NCI-H69 (cell line): ENCODE measurements around the gene DDB1.

Experiments used
- DNase-seq: peaks from one replicate; lab custom pipeline; 2025; lab: John Stamatoyannopoulos, UW

Gene DDB1

DNA sequence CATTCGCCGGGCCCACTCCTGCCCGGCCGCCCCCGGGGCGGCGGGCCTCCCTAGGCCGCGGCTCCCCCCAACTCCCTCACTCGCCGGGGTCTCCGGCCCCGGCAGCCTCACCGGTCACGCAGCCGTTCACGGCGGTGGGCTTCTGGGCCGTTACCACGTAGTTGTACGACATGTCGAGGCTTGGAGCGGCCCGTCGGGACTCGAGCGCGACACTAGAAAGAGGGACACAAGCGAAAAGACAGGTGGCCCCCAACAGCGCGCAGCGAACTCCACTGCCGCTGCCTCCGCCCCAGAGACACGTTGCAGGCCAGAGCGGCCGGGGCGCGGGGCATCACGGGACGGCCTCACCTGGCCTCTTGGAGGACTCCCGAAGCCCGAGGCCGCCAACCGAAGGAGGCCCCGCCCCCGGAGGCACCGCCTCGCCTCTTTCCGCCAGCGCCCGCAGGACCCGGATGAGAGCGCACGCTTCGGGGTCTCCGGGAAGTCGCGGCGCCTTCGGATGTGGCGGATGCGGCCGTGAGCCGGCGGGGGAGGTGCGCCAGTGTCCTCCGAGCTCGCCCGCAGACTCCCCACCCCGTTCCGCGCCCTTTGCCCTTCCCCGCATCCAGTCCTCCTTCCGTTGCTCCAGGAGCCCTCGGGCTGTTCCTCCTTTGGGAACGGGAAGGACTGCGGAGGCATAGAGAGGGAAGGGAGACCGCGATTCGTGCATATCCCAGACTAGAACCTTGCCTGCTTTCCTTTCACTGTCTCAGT is at the start of gene DDB1, which contains the start of gene TKFC:
Gene DDB1 (minus strand): TSS at position 309 of the 753 bp plus-strand sequence. CDS start 137 bp downstream, at position 172.
Gene TKFC (plus strand): TSS at position 432 of the 753 bp plus-strand sequence. CDS start 1,501 bp downstream, outside the sequence.
- peak; percentile 99 for DNase-seq

DNA sequence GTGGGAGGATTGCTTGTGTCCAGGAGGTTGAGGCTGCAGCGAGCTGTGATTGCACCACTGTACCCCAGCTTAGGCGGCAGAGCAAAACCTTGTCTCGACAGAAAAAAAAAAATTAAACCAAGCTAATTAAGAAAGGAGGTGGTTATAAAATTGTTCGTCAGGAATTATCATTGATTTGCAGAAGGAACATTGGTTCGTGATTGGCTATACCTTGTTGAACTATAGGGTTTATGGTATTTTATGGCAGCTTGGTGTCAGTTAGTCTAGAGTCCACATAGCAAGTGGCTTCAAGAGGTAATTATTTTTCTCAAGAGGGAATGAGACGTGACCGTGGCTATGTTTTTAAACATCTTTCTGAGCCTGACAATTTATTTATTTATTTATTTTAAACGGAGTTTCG is 48.0 kb upstream of the DDB1 start:
- no peak for DNase-seq

DNA sequence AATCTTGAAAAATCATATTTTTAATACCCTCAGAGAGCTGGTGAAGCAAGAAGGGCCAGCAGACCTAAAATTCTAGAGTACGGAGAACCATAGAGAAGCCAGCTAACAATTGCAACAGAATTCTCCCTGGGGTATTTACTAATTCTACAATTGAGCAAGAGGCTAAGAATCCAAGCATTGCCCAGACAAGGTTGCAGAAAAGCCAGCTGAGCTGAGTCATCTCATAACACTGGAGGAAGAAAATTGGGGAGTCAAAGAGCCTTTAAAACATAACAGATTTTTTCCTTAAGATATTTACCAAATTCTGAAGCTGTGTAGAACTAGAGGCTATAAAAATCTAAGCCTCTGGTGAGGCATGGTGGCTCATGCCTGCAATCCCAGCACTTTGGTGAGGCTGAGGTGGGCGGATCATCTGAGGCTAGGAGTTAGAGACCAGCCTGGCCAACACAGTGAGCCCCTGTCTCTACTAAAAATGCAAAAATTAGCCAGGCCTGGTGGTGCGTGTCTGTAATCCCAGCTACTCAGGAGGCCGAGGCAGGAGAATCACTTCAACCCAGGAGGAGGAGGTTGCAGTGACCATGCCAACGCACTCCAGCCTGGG is 45.9 kb upstream of the DDB1 start:
- no peak for DNase-seq

DNA sequence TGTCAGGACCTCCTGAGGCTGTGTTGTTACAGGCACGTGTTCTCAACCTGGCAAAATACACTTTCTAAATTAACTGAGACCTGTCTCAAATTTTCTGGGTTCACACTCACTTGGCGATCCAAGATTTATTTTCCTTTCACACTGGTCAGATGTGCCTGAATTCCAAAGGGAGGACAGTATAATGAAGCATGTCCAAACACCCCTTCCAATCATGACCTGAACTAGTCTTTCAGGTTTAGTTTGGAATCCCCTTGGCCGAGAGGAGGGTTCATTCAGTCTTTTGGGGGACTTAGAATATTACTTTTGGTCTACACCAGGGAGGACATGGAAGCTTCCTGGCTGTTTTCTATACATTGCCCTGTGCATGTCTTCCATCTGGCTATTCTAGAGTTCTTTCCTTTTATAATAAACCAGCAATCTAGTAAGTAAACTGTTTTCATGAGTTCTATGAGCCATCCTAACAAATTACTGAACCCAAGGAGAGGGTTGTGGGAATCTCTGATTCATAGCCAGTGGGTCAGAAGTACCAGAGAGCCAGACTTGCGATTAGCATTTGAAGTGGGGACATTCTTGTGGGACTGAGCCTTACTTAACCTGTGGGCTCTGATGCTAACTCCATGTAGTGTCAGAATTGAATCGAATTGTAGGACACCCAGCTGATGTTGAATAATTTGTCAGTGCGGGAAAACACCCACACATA is 44.7 kb upstream of the DDB1 start:
- DNase-seq: no peak

DNA sequence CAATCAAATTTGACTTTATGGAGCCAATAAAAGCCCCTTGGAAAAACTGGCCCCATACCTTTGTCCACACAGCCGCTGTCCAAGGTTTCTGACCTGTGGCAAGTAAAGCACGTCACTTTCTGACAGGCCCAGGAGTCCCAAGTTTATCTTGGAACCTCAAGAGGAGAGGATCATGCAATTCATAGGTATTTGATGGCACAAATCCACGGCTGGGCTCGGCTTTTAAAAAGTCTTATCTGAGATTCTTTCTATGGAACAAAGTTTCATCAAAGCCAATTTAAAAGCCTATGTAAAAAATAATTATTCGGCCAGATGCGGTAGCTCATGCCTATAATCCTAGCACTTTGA is 42.8 kb upstream of the DDB1 start:
- no peak for DNase-seq

DNA sequence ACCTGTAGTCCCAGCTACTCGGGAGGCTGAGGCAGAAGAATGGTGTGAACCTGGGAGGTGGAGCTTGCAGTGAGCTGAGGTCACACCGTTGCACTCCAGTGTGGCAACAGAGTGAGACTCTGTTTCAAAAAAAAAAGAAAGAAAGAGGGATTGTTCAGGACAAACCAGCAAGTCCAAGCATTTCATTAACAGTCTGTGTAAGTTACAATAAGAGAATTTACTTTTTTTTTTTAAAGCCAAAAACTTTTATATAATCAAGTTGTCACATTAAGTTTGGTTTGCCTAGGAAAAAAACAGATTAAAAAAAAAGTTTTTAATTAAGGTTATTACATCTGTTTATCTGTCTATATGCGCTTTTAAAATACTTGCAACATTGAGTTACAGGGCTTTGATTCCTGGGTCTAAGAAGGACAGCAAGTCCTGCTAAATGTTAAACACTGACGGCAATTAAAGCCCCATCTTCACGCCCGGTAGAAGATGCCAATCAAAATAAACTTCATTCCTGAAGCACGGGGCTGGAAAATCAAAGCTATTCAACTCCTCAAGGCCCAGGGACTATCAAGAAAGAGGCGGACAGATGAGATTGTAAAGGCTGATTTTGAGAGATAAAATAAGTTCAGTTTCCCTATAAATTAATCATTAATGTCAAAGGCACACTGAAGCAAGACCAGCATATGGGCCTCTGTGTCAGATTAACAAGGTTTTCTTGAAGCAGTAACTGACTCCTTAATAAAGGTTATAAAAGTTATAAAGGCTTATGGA is 39.9 kb upstream of the DDB1 start:
- DNase-seq: no peak

DNA sequence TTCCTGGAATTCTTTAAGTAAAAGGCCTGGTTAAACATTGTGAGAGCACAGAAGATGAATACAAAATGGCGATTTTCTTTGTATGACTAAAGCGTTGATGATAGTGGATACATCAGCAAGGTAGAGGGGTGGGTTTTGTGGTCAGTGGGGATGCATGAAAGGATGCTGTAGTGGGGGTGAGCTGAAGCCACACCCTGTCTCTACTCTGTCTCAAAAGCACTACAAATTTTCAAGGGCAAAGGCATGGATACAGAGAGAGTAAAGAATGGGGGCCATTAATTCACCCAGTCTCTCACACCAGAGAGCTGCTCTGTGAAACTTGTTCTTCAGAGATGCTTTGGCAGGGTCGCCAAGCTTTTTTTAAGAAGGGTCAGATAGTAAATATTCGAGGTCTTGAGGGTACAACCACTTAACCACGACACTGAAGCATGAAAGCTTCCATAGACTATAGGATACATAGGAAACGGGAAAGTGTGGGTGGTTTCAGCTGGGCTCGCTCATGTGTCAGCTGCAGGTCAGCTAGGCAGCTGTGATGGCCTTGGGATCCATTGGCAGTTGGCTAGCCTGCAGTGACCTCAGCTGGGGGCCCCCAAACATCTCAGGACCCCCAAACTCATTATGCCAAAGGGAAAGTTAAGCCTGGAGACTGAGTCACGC is 37.6 kb upstream of the DDB1 start:
- DNase-seq: no peak

DNA sequence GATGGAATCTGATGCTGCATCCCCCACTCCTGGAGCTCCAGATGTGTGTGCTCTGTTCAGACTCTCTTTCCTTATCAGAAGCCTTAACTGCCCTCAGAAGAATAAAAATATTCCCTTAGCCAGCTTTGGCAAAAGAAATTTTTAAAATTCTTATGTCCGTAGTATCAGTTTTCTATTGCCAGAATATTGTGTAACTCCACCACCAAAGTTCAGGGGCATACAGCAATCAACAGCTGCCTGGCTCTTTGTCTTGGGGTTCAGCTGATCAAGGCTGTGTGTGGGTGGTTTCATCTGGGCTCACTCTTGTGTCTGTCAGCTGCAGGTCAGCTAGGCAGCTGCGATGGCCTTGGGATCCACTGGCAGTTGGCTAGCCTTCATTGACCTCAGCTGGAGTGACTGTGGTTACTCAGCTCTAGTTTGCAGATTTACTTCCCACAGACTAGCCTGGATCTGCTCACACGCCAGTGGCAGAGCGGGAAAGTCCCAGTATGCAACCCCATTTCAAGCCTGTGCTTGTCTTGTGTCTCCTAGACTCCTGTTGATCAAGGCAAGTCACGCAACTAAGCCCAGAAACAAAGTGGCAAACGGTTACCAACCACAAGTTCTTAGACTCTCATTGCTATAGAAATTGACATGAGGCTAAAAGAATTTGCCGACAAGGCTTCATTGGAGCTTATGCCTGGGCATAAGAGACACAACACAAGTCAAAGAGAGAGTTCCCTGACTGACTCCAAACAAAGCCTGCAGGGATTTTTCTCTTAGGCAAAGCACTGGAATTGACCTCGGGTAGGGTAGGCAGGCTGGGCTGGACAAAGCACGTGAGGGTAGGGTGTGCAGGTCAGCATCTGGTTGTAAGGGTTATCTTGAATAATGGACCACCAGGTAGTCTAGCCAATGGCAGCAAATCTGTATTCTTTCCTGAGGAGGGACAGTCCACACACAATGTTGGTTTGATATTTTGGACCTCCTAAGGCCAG is 36.8 kb upstream of the DDB1 start:
- DNase-seq: no peak

DNA sequence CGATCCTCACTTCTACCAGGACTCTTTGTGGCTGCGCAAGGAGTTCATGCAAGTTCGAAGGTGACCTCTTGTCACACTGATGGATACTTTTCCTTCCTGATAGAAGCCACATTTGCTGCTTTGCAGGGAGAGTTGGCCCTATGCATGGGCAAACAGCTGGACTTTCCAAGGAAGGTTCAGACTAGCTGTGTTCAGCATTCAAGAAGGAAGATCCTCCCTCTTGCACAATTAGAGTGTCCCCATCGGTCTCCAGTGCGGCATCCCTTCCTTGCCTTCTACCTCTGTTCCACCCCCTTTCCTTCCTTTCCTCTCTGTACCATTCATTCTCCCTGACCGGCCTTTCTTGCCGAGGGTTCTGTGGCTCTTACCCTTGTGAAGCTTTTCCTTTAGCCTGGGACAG is 35.7 kb upstream of the DDB1 start:
- DNase-seq: no peak

DNA sequence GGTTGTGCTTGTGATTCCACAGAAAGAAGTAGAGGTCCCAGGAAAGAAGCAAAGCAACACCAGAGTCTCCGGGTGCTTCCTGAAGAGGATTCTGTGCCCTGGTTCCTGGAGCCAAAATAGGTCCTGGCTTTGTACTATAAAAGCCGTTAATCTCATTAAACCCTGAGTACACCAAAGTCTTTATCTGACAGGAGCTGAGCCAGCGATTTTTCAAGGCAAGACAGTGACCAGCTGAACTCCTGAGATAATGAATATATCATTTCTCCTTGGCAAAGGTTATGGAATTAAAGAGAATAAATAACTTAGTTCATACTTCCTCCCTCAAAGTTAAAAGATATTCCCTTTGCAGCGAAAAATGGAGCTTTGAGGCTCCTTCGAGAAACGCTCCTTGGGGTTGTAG is 34.5 kb upstream of the DDB1 start:
- DNase-seq: no peak

DNA sequence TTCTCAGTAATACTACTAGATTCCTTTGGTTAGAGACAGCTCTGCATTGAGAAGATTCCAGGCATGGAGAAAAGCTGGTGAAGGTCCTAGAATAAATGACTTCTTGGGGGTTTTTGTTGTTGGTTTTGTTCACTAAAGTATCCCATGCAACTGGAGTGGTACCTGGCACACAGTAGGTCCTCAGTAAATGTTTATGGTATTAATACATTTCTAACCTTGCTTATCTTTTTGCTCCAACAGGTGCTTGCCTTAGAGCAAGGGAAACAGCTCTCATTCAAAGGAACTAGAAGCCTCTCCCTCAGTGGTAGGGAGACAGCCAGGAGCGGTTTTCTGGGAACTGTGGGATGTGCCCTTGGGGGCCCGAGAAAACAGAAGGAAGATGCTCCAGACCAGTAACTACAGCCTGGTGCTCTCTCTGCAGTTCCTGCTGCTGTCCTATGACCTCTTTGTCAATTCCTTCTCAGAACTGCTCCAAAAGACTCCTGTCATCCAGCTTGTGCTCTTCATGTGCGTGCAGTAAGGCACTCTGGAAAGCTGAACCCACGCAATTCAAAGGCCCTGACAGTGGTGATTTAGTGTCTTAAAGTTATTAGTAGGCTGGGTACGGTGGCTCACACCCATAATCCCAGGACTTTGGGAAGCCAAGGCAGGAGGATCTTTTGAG is 31.2 kb upstream of the DDB1 start:
- DNase-seq: no peak

DNA sequence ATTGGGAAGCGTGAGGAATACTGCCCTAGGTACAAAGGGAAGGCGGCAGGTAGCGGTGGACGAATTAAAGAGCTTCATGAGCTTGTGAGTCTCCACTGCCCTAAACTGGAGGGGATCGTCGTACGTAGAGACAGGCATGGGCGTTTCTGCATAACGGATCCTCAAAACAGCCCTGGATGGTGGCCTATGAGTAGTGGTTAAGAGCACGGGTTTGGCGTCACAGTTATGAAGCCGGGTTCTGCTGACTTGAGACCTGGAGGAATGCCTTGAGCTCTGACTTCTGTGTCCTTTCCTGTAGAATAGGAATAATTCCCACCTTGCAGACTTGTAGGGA is 29.6 kb upstream of the DDB1 start:
- DNase-seq: peak; percentile 70

DNA sequence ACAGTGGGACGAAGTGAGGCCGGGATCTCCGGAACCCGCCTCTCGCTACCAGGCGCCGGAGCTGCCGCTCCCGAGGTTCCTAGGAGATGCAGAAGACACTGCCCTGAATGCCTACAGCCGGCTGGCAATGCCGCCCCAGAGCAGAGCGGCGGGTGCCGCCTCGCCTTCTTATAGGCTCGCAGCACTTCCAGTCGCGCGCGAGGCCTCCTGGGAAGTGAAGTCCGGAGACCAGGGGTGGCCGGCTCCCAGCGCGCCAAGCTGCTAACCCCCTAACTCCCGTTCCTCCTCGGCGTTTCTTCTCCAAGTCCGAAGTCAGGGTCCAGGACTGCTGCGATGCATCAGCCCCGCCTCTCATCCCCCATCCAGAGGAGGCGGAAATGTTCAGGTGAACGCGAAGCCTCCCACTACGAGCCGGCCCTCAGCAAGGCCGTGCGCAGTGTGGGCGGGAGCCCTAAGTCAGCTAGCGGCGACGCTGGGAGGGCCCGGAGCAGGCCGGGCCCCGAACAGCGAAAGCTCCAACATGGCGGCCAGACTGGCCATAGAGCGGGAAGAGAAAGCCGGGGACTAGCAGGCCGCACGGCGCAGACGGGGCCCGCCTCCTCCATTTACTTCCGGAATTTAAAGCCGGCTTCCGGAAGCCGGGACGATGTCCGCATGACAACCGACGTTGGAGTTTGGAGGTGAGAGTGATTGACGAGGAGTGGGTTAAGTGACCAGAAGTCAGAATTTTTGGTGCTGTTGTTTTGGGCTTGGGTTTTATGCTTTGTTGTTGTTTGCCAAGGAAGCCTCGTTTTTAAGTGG is 29.0 kb upstream of the DDB1 start, which contains the start of the genes CYB561A3 and TMEM138:
Gene CYB561A3 (minus strand): TSS at position 142 of the 801 bp plus-strand sequence. CDS start 5,169 bp downstream, outside the sequence.
Gene TMEM138 (plus strand): TSS at position 634 of the 801 bp plus-strand sequence. CDS start 2,017 bp downstream, outside the sequence.
- DNase-seq: peak; percentile 98

DNA sequence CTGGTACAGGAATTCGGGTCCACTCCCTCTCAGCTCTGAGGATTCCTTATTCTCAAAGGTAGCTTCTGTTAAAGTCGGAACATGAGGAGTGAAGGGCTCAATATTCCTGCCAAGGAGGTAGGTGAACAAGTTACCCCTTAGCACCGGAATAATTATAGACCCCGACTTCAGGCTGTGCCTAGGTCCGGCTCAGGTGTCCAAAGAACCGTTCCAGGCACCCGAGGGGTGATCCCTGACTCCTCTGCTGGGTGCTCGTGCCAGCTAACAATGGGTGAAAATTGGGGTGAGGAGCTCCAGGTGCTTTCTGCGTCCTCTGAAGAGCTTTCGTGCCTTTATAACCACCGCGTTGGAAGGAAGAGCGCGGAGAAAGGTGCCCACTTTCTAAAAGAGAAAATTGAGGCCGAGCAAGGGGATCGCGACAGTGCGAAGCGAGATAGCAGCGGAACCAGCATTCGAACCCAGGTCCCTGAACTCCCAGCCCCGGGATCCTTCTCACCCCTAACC is 28.4 kb upstream of the DDB1 start:
- peak; percentile 59 for DNase-seq

DNA sequence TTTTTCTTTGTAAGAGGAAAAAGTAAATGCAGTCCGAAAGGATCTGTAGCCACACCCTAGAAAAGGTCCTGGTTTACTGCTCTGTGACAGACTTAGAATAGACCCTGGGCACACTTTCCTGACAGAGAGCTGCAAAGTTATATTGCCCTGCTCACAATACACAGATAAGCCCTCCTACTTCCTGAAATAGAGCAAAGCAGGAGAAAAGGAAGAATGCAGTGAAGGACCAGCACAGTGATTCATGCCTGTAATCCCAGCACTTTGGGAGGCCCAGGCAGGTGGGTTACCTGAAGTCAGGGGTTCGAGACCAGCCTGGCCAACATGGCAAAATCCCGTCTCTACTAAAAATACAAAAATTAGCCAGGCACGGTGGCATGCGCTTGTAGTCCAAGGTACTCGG is 26.6 kb upstream of the DDB1 start:
- DNase-seq: no peak

DNA sequence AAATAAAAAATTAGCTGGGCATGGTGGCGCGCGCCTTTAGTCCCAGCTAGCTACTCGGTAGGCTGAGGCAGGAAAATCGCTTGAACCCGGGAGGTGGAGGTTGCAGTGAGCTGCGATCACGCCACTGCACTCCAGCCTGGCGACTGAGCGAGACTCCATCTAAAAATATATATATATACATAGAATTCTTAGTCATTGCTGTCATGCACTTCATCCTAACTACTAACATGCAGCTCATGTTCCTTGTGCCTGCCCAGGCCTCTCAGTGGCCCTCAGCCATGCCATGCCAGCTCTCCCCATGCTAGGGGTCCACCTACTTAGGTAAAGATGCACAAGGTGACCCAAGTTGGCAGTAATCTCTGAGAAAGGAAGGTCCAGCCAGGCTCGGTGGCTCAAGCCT is 25.7 kb upstream of the DDB1 start:
- DNase-seq: no peak

DNA sequence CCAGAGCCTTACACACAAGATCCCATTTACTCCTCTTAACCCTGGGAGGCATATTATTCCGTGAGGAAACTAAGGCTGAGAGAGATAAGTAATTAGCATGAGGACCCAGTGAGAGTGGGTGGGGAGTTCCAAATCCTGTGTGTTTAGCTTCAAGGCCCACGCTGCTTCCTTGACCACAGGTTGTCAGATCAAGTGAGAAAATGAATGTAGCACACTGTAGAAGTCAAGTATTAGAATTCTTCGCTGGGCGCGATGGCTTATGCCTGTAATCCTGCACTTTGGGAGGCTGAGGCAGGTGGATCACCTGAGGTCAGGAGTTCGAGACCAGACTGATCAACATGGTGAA is 25.0 kb upstream of the DDB1 start:
- no peak for DNase-seq

DNA sequence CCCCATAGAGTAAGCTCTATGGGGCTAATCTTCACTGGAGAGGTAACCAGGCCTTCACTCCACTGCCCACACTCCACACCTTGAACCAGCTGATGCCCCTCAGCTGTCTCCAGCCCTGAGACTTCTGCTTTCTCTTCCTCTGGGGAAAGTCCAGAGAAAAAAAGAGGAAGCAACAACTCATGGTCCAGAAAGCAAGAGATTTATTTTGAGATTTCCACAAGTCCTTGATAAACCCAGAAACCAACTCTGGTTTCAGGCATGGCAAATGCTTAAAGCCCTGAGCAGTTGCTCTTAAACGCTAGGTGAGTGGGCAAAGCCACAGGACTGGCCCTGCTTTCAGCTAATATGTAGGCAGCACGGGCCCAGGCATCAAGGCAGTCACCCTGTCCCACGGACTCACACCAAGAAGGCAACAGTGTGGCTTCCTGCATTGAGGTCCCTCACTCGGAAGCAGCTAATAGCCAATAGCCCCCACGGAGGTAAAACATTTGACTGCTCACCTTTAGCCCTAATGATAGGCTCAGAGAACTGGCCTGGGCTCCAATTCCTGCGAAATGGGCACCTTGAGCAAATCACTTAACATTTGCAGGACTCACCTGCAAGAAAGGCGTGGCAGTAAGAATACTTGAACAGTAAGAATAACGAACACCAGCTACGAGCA is 24.5 kb upstream of the DDB1 start:
- no peak for DNase-seq

DNA sequence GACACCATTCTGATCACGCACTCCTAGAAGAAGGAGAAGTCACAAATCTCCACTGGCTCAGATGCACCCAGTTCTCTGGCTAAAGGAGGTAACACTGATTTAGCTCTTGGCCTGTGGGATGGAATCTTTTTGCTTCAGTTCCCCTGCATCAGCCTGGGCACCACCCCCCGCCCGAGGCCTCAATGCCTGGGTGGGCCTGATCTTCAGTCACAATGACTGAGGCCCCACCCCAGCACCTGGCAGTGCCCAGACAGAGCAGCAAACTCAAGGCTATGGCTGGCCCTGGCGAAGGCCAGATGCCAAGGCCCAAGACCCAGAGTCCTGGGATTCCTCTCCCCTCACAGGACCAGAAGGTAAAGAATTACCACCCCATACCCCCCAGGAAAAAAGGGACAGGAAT is 23.8 kb upstream of the DDB1 start:
- DNase-seq: no peak
